HepG2 (cell line): Measurements from ENCODE around the gene PLXND1.

Experiments used
- TOPORS ChIP-seq: sonication (generic); formaldehyde crosslinking; IDR thresholded peaks from 2 replicates; pipeline ENCODE4 v1.8.0; 2023; ENCODE audit warnings: mild to moderate bottlenecking, missing genetic modification reagents
- ZBTB33 ChIP-seq: sonication (generic); formaldehyde crosslinking; IDR thresholded peaks from 2 replicates; pipeline ENCODE4 v1.4.0; 2020; ENCODE audit warnings: missing genetic modification reagents
- ZFX ChIP-seq: sonication (generic); formaldehyde crosslinking; IDR thresholded peaks from 2 replicates; pipeline ENCODE4 v1.4.0; 2020; ENCODE audit warnings: mild to moderate bottlenecking, low read depth, missing genetic modification reagents, moderate library complexity
- ZNF274 ChIP-seq: sonication (generic); formaldehyde crosslinking; IDR thresholded peaks from 2 replicates; pipeline ENCODE4 v1.5.1; 2020; ENCODE audit warnings: mild to moderate bottlenecking, missing genetic modification reagents
- TF ChIP-seq, protein P1 (sequence below): sonication (generic); formaldehyde crosslinking; IDR thresholded peaks from 2 replicates; pipeline ENCODE4 v1.5.0; 2020; ENCODE audit warnings: mild to moderate bottlenecking, missing genetic modification reagents, moderate library complexity

GRCh38 chr3:129562803-129563202 is 43.7 kb downstream of the PLXND1 start:
- no peak for TF ChIP-seq TOPORS
- TF ChIP-seq ZBTB33 (CRISPR knock-in tag) = no peak
- TF ChIP-seq, protein P1, sequence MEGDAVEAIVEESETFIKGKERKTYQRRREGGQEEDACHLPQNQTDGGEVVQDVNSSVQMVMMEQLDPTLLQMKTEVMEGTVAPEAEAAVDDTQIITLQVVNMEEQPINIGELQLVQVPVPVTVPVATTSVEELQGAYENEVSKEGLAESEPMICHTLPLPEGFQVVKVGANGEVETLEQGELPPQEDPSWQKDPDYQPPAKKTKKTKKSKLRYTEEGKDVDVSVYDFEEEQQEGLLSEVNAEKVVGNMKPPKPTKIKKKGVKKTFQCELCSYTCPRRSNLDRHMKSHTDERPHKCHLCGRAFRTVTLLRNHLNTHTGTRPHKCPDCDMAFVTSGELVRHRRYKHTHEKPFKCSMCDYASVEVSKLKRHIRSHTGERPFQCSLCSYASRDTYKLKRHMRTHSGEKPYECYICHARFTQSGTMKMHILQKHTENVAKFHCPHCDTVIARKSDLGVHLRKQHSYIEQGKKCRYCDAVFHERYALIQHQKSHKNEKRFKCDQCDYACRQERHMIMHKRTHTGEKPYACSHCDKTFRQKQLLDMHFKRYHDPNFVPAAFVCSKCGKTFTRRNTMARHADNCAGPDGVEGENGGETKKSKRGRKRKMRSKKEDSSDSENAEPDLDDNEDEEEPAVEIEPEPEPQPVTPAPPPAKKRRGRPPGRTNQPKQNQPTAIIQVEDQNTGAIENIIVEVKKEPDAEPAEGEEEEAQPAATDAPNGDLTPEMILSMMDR (CRISPR knock-in tag) = no peak
- no peak for TF ChIP-seq ZNF274
- no peak for TF ChIP-seq ZFX (CRISPR knock-in tag)
